Cardiac muscle cell (in vitro differentiated cells and primary cell): ENCODE data around the gene ABHD11. TPM values are rescaled to one million over a fixed set of nuclear protein-coding genes. Genes with fewer than 3 reads are reported as not detected.

Experiments
- DNase-seq, 2 donors: peaks; one replicate each; pipeline versions ENCODE4 v3.0.0 to v3.0.0-alpha.2; 2010 to 2017; ENCODE audit warnings: low read depth in 1 of 2, low spot score in 1 of 2
- H3K27ac ChIP-seq: fragments of 200-600 bp; sonication (generic); 2 replicates; pipeline ENCODE4 v1.5.1; 2016
- H3K27me3 ChIP-seq: fragments of 200-600 bp; sonication (generic); 2 replicates; pipeline ENCODE4 v1.6.0; 2016; ENCODE audit warnings: control low read depth
- H3K36me3 ChIP-seq: fragments of 200-600 bp; sonication (generic); 2 replicates; pipeline ENCODE4 v1.5.1; 2016; ENCODE audit warnings: control low read depth
- H3K4me1 ChIP-seq: fragments of 200-600 bp; sonication (generic); 2 replicates; pipeline ENCODE4 v1.8.1; 2017; ENCODE audit warnings: low read depth, mild to moderate bottlenecking, mixed run types
- H3K4me3 ChIP-seq: fragments of 200-600 bp; sonication (generic); 2 replicates; pipeline ENCODE4 v1.5.1; 2016; ENCODE audit warnings: mild to moderate bottlenecking
- H3K9me3 ChIP-seq: fragments of 200-600 bp; sonication (generic); 2 replicates; pipeline ENCODE4 v1.5.1; 2017; ENCODE audit warnings: low read depth, mild to moderate bottlenecking, control low read depth
- polyA plus RNA-seq: library from polyadenylated mRNA; unstranded; fragments of >200 nt; fragmentation: Nextera tagmentation; extraction: Ambion mirVana; gene quantifications from 2 replicates; pipeline ENCODE4 v1.2.1, GENCODE V29; 2016
- total RNA-seq: library from RNA; depleted of rRNA; stranded (reverse); fragments of >200 nt; gene quantifications from 2 replicates; pipeline ENCODE4 v1.2.3, GENCODE V29; 2016
- TF ChIP-seq, protein P1 (sequence below): IDR thresholded peaks from 2 replicates; pipeline ENCODE4 v1.5.1; 2012; ENCODE audit warnings: low read depth, mild to moderate bottlenecking, low read length

Gene ABHD11
- total and polyA plus RNA-seq, 2 experiments from 2014 or later: 30.9 to 59.6 TPM

DNA sequence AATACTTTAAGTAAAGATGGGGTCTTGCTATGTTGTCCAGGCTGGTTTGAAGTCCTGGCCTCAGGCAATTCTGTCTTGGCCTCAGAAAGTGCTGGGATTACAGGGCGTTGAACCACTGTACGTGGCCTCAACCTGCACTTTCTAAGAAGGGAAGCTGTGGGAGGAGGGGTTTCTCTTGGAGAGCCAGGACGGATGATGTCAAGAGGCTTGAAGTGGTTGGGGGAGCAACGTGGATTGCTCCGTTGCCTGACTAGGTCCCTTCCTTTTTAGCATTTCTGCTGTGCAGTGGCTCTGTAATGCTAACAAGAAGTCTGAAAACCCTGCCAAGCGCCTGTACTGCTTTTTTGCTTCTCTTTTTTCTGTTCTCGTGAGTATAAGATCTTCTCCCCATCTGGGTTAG is 48.0 kb downstream of the ABHD11 start:
- no peaks in the 10 kb centered on the region for H3K9me3 ChIP-seq
- TF ChIP-seq, protein P1, sequence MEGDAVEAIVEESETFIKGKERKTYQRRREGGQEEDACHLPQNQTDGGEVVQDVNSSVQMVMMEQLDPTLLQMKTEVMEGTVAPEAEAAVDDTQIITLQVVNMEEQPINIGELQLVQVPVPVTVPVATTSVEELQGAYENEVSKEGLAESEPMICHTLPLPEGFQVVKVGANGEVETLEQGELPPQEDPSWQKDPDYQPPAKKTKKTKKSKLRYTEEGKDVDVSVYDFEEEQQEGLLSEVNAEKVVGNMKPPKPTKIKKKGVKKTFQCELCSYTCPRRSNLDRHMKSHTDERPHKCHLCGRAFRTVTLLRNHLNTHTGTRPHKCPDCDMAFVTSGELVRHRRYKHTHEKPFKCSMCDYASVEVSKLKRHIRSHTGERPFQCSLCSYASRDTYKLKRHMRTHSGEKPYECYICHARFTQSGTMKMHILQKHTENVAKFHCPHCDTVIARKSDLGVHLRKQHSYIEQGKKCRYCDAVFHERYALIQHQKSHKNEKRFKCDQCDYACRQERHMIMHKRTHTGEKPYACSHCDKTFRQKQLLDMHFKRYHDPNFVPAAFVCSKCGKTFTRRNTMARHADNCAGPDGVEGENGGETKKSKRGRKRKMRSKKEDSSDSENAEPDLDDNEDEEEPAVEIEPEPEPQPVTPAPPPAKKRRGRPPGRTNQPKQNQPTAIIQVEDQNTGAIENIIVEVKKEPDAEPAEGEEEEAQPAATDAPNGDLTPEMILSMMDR: no peak
- no peaks in the 10 kb centered on the region for H3K4me1 ChIP-seq
- H3K4me3 ChIP-seq: no peak overlapping the region
- H3K27ac ChIP-seq: no peak overlapping the region
- no peak for DNase-seq
- peaks cover 48% of the 10 kb centered on the region for H3K36me3 ChIP-seq
- H3K27me3 ChIP-seq: no peaks in the 10 kb centered on the region

GRCh38 chr7:73688288-73688687 is 50.3 kb downstream of the ABHD11 start:
- no peak overlapping the region for H3K4me3 ChIP-seq
- H3K4me1 ChIP-seq: no peaks in the 10 kb centered on the region
- DNase-seq: no peak
- no peak overlapping the region for H3K27ac ChIP-seq
- peaks cover 41% of the 10 kb centered on the region for H3K36me3 ChIP-seq
- no peaks in the 10 kb centered on the region for H3K27me3 ChIP-seq
- TF ChIP-seq, protein P1: no peak
- no peaks in the 10 kb centered on the region for H3K9me3 ChIP-seq

Other genes starting within 250 kb of the ABHD11 start
- 35.1 and 42.5 TPM in 2 replicates for gene BAZ1B, start 216.5 kb downstream of the ABHD11 start, total RNA-seq
- 18.1 and 19.7 TPM in 2 replicates for gene BAZ1B, start 216.5 kb downstream of the ABHD11 start, polyA plus RNA-seq
- gene BCL7B, start 181.1 kb downstream of the ABHD11 start, total RNA-seq: 34.4 and 36.7 TPM in 2 replicates
- 37.8 and 45.7 TPM in 2 replicates for gene BCL7B, start 181.1 kb downstream of the ABHD11 start, polyA plus RNA-seq
- gene TBL2, start 160.2 kb downstream of the ABHD11 start, total RNA-seq: 79.0 and 80.3 TPM in 2 replicates
- 65.3 and 70.8 TPM in 2 replicates for gene TBL2, start 160.2 kb downstream of the ABHD11 start, polyA plus RNA-seq
- 0.07 and 1.8 TPM in 2 replicates for gene MLXIPL, start 114.3 kb downstream of the ABHD11 start, total RNA-seq
- gene MLXIPL, start 114.3 kb downstream of the ABHD11 start, polyA plus RNA-seq: 1.2 and 1.7 TPM in 2 replicates
- 31.0 and 32.0 TPM in 2 replicates for gene VPS37D, start 71.0 kb downstream of the ABHD11 start, total RNA-seq
- 14.6 and 19.8 TPM in 2 replicates for gene VPS37D, start 71.0 kb downstream of the ABHD11 start, polyA plus RNA-seq
- gene DNAJC30, start 55.3 kb downstream of the ABHD11 start, total RNA-seq: 9.9 and 10.1 TPM in 2 replicates
- 23.4 and 24.3 TPM in 2 replicates for gene DNAJC30, start 55.3 kb downstream of the ABHD11 start, polyA plus RNA-seq
- 63.9 and 100.0 TPM in 2 replicates for gene BUD23, start 55.2 kb downstream of the ABHD11 start, total RNA-seq
- gene BUD23, start 55.2 kb downstream of the ABHD11 start, polyA plus RNA-seq: 141 and 170 TPM in 2 replicates
- 14.4 and 20.6 TPM in 2 replicates for gene STX1A, start 19.1 kb downstream of the ABHD11 start, total RNA-seq
- gene STX1A, start 19.1 kb downstream of the ABHD11 start, polyA plus RNA-seq: 9.8 and 11.8 TPM in 2 replicates
- gene CLDN3, start 31.5 kb upstream of the ABHD11 start, total RNA-seq: 5.9 and 11.0 TPM in 2 replicates
- 5.6 and 11.2 TPM in 2 replicates for gene CLDN3, start 31.5 kb upstream of the ABHD11 start, polyA plus RNA-seq
- 0.46 and 0.48 TPM in 2 replicates for gene CLDN4, start 92.2 kb upstream of the ABHD11 start, total RNA-seq
- gene CLDN4, start 92.2 kb upstream of the ABHD11 start, polyA plus RNA-seq: 0.99 and 1.9 TPM in 2 replicates
- gene METTL27, start 103.7 kb upstream of the ABHD11 start, total RNA-seq: 5.1 and 5.2 TPM in 2 replicates
- gene METTL27, start 103.7 kb upstream of the ABHD11 start, polyA plus RNA-seq: 4.6 and 11.2 TPM in 2 replicates
- not detected in 2 replicates for gene TMEM270, start 122.4 kb upstream of the ABHD11 start, total RNA-seq
- not detected in 2 replicates for gene TMEM270, start 122.4 kb upstream of the ABHD11 start, polyA plus RNA-seq